IPS-20b (cell line): ENCODE data around the gene ARHGEF6.
A peak's percentile ranks its signal among the peaks of the same experiment; 100 is the strongest.
"Not testable (repeated sequence)": the region's sequence is repeated elsewhere in the genome, so short reads cannot be mapped to it uniquely, and the experiment has no call there.

ENCODE experiments used
- H3K27ac ChIP-seq: one replicate; pipeline ENCODE4 v1.5.1; 2013; ENCODE audit warnings: low read length
- H3K27me3 ChIP-seq: 2 replicates; pipeline ENCODE4 v1.6.1; 2013; ENCODE audit warnings: mild to moderate bottlenecking, low read length, inconsistent platforms; ENCODE audit not compliant: insufficient read depth
- H3K36me3 ChIP-seq: 2 replicates; pipeline ENCODE4 v1.6.1; 2013; ENCODE audit warnings: low read depth, mild to moderate bottlenecking, inconsistent platforms, low read length, moderate library complexity; ENCODE audit not compliant: insufficient read depth
- H3K4me1 ChIP-seq: 2 replicates; pipeline ENCODE4 v1.6.1; 2013; ENCODE audit warnings: mild to moderate bottlenecking, control low read depth, inconsistent platforms, low read length, moderate library complexity; ENCODE audit not compliant: insufficient read depth
- H3K4me3 ChIP-seq: 2 replicates; pipeline ENCODE4 v1.5.1; 2013; ENCODE audit warnings: mild to moderate bottlenecking, low read length, inconsistent platforms
- H3K9ac ChIP-seq: 2 replicates; pipeline ENCODE4 v1.6.1; 2013; ENCODE audit warnings: low read depth, mild to moderate bottlenecking, inconsistent platforms, low read length, moderate library complexity
- H3K9me3 ChIP-seq: 2 replicates; pipeline ENCODE4 v1.6.1; 2013; ENCODE audit warnings: mild to moderate bottlenecking, low read depth, low read length, inconsistent platforms; ENCODE audit not compliant: insufficient read depth

The ARHGEF6 gene

DNA sequence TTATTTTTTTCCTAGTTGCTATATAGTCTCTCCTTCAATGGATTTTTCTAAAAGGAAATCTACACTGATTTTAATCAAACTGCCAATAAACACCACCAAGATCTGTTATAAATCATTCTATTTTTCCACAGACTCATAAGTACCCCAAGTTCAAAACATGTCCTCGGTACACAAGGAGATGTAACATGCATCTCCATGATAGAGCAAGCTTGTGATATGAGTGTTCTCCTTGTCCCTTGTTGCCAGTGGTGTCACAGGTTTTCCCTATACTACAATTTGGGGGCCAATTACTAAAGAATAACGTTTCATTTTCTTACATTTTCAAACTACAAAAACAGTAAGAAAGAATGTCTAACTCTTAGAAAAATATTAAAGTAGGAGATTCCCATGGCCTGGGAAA, 491 bp downstream of the ARHGEF6 start:
- Histone ChIP-seq H3K9me3 (no peaks in the 10 kb centered on the region), H3K27ac (no peak overlapping the region), H3K9ac (no peak overlapping the region), H3K4me3 (no peak overlapping the region), H3K27me3 (no peaks in the 10 kb centered on the region), H3K36me3 (no peaks in the 10 kb centered on the region), H3K4me1 (no peaks in the 10 kb centered on the region)

DNA sequence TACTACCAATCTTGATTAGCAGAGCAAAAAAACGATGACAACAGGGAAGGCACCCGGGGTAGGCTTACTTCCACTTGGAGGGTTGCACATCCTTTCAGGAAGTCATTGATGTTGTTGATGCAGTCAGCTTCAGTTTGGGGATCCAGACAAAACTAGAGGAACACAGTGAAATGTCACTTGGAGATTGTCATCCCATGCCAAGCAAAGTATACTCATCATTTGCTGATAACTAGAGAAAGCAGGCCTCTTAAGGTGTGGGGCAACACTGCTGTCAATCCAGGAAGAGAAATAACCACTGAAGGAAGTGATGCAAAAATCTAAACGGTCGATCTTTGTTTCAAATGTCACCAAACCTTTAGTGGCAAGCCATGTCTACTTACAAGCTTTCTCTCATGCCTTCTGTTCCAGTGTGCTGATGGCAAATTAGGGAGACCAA, 1.4 kb downstream of the ARHGEF6 start:
- Histone ChIP-seq H3K9ac (no peak overlapping the region), H3K27ac (no peak overlapping the region), H3K27me3 (no peaks in the 10 kb centered on the region), H3K4me1 (no peaks in the 10 kb centered on the region), H3K4me3 (no peak overlapping the region), H3K36me3 (no peaks in the 10 kb centered on the region), H3K9me3 (no peaks in the 10 kb centered on the region)

DNA sequence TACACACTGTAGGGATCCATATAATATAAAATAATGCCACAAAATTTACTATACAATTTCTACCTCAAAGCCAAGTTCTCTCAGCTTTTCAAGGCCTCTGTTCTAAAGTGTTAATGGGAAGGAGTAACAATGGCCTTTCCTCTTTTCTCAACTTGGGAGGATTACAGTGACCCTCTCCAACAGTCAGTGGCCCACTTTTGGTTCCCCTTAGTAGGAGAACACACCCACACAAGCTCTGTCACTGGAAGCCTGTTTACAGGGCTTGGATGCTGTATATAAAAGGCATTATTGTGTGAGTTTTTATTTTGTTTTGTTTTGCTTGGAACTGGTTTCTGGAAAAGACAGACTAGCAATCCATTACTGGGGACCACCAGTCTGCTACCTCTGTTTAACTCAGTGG, 1.8 kb downstream of the ARHGEF6 start:
- Histone ChIP-seq H3K27me3 (no peaks in the 10 kb centered on the region), H3K9ac (no peak overlapping the region), H3K9me3 (no peaks in the 10 kb centered on the region)

DNA sequence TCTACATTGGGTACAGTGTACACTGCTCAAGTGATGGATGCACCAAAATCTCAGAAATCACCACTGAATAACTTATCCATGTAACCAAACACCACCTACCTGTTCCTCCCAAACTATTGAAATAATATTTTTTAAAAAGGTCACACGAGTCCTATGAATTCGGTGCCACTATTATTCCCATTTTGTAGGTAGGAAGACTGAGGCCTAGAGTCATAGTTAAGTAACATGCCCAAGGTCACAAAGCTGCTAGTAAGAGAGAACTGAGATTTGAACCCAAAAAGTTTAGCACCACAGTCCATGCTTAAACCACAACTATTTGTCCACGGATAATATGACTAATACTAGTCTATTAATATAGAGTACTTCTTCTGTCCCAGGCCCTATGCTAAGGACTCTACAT, 2.7 kb downstream of the ARHGEF6 start:
- Histone ChIP-seq H3K36me3 (no peaks in the 10 kb centered on the region), H3K9ac (no peak overlapping the region), H3K4me3 (no peak overlapping the region), H3K9me3 (no peaks in the 10 kb centered on the region), H3K27ac (no peak overlapping the region), H3K4me1 (no peaks in the 10 kb centered on the region), H3K27me3 (no peaks in the 10 kb centered on the region)

More for the DNA sequence above, 1.8 kb downstream of the ARHGEF6 start:
- Histone ChIP-seq H3K4me1 (no peaks in the 10 kb centered on the region), H3K4me3 (no peak overlapping the region), H3K36me3 (no peaks in the 10 kb centered on the region), H3K27ac (no peak overlapping the region)

DNA sequence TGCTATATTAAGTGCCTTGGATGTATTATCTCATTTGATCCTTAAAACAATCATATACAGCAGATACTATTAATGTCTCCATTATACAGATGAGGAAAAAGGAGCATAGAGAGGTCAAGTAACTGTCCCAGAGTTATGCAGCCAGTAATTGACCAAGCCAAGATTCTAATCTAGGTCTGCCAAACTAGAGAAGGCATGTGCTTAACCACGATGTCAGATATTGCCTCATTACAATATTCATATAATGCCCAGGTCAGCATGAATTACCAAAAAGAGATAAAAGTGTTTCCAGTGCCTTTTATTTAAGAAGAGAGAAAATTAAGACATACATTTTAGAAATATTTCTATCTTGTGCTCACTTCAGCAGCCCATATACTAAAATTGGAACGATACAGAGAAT, 7.1 kb downstream of the ARHGEF6 start:
- no peaks in the 10 kb centered on the region for H3K36me3 ChIP-seq
- no peak overlapping the region for H3K27ac ChIP-seq
- H3K4me1 ChIP-seq, result no peaks in the 10 kb centered on the region; the same call in 1 of the 2 replicates
- no peak overlapping the region for H3K4me3 ChIP-seq
- no peak overlapping the region for H3K9ac ChIP-seq
- H3K27me3 ChIP-seq, result no peaks in the 10 kb centered on the region
- H3K9me3 ChIP-seq, result no peaks in the 10 kb centered on the region

DNA sequence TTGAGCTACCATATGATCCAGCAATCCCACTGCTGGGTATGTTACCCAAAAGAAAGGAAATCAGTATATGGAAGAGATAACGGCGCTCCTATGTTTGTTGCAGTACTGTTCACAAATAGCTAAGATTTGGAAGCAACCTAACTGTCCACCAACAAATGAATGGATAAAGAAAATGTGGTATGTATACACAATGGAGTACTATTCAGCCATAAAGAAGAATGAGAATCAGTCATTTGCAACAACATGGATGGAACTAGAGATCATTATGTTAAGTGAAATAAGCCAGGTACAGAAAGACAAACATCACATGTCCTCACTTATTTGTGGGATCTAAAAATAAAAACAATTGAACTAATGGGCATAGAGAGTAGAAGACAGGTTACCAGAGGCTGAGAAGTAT, 8.9 kb downstream of the ARHGEF6 start:
- not testable (repeated sequence) for H3K27ac ChIP-seq, H3K36me3 ChIP-seq, H3K9me3 ChIP-seq, H3K27me3 ChIP-seq, H3K4me3 ChIP-seq, H3K4me1 ChIP-seq, H3K9ac ChIP-seq

DNA sequence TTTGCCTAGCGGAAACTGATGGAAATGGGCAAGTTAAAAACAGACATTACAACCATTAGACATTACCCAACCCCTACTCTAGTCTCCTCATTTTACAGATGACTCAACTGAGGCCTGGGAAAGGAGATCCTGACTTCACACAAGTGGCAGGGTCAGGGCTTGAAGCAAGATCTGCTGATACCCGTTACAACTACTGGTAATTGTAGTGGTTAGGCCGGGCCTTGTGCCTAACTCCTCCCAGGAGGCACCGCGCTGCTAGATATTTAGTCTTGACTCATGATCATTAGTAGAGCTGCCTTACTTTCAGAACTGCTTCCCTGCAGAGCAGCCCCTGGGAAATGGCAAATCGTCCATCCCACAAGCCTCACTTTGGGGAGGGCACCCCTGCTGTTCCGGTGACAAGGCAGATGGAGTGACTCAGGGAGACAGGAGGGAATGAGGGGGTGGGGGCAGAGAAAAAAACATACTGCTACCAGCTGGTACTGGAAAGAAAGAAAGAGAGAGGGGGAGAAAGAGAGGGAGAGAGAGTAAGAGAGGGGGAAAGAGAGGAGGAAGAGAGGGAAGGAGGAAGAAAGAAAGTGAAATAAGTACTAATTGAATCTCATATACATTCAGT, 12.2 kb downstream of the ARHGEF6 start:
- no peaks in the 10 kb centered on the region for H3K36me3 ChIP-seq
- no peak overlapping the region for H3K9ac ChIP-seq
- H3K9me3 ChIP-seq, result no peaks in the 10 kb centered on the region
- H3K4me1 ChIP-seq, result peaks cover 4% of the 10 kb centered on the region; the same call in 1 of the 2 replicates
- no peak overlapping the region for H3K27ac ChIP-seq
- H3K27me3 ChIP-seq, result peaks cover 21% of the 10 kb centered on the region
- H3K4me3 ChIP-seq, result no peak overlapping the region

DNA sequence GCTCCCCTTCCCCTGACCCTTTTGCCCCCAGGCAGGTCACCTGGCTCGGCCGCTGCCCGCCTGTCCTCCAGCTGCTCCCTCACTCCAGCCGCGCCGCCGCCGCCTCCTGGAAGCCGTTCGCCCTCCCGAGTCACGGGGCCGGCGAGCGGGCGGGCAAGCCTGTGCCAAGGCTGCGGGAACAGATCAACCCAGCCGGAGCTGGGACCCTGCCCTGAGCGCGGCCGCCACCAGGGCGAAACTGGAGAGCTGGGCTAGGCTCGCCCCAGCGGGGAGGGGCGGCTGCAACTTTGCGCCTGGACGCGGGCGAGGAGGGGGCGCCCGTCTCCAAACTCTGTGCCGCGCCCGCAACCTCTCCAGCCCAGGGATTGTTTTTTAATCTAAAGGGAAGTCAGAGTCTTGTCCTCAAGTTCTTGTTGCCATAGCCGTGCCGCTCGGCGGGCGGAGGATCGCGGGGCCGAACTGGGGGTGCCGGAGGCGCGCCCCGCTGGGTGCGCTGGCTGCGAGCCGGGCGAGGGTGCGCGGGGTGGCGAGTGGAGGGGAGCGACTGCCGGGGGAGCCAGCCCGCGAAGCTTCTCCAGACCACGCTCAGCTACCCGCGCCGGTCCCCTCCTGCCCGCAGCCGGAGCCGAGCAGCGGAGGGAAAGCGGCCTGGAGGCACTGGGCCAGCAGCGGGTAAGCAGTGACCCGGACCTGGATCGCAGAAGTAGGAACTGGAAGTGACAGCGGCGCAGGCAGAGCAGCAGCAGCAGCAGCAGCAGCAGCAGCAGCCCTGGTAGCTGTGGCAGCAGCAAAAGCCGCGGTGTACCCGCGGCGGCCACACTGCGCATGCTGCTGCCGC, 13.4 kb downstream of the ARHGEF6 start:
- Histone ChIP-seq H3K27ac (no peak overlapping the region), H3K4me3 (peak overlapping the region; percentile 68; the same call in 1 of the 2 replicates), H3K27me3 (peaks cover 21% of the 10 kb centered on the region), H3K36me3 (no peaks in the 10 kb centered on the region), H3K4me1 (peaks cover 4% of the 10 kb centered on the region; the same call in 1 of the 2 replicates), H3K9me3 (no peaks in the 10 kb centered on the region), H3K9ac (peak overlapping the region; percentile 15; the same call in 1 of the 2 replicates)

DNA sequence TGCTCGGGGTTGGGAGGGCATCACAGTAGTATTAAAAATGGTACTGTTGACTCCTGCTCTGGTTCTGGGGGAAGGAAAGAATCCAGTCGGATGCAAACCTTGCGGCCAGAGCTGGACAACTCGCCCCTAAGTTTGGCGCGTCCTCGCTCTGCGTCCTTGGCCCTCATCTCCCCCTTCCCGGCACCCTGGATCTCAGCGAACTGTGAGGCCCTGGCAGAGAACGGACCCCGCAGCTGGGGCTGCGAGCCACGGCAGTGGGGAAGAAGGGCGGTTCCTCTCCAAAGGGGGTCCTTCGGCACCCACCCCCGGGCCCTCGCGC, 14.0 kb downstream of the ARHGEF6 start:
- Histone ChIP-seq H3K4me3 (peak overlapping the region; percentile 68), H3K27me3 (peaks cover 21% of the 10 kb centered on the region), H3K27ac (no peak overlapping the region), H3K9ac (peak overlapping the region; percentile 15; the same call in 1 of the 2 replicates), H3K4me1 (peaks cover 4% of the 10 kb centered on the region; the same call in 1 of the 2 replicates), H3K9me3 (no peaks in the 10 kb centered on the region), H3K36me3 (no peaks in the 10 kb centered on the region)

DNA sequence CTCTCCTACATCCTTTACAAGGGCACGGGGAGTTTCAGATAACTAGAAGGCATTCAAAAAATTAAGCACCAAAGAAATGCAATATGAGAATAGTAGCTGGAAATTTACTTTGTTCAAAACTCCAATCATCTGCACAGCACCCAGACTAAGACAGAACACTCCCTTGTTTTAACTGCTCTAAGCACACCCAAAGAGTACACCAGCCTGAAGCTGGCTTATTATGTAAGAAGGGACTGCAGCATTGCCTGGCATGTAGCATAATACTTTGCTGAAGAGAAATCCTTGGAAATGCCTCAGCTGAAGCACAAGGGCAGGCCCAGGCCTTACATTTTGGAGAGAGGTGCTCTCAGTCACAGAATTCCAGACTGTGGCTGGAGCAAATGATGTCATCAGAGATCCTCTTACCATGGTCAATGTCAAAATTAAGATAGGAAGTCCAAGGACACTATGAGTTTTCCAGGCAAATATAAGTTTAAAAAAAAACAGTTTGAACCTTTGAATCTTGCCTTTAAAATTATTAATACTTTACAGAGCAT, 14.8 kb downstream of the ARHGEF6 start:
- no peaks in the 10 kb centered on the region for H3K36me3 ChIP-seq
- peaks cover 21% of the 10 kb centered on the region for H3K27me3 ChIP-seq
- H3K4me3 ChIP-seq, result no peak overlapping the region
- no peaks in the 10 kb centered on the region for H3K9me3 ChIP-seq
- no peak overlapping the region for H3K27ac ChIP-seq
- H3K4me1 ChIP-seq, result peaks cover 7% of the 10 kb centered on the region
- no peak overlapping the region for H3K9ac ChIP-seq

DNA sequence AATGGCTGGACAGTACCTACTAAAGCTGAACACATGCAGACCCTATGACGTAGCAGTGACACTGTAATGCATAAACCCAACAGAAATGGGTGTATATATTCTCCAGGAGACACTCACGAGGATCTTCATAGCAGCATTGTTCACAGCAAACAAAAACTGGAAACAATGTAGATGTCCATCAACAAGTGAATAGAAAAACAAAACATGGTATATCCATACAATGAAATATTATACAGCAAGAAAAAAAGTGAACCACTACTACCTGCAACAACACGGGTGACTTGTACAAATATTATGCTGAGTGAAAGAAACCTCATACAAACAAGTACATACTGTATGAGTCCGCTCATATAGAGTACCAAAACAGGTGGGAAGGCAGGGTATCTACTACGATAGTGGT, 16.5 kb downstream of the ARHGEF6 start:
- Histone ChIP-seq H3K4me3 (no peak overlapping the region), H3K9me3 (no peaks in the 10 kb centered on the region), H3K27ac (no peak overlapping the region), H3K36me3 (no peaks in the 10 kb centered on the region), H3K4me1 (peaks cover 19% of the 10 kb centered on the region), H3K27me3 (peaks cover 21% of the 10 kb centered on the region), H3K9ac (no peak overlapping the region)
